Islet precursor cell (in vitro differentiated cells): Measurements from ENCODE around the gene LZIC.
A peak's percentile ranks its signal among the peaks of the same experiment; 100 is the strongest.
"Not testable (repeated sequence)": the region's sequence is repeated elsewhere in the genome, so short reads cannot be mapped to it uniquely, and the experiment has no call there.

Experiments
- DNase-seq: peaks from one replicate; pipeline ENCODE4 v3.0.0-alpha.2; 2018

Gene LZIC

DNA sequence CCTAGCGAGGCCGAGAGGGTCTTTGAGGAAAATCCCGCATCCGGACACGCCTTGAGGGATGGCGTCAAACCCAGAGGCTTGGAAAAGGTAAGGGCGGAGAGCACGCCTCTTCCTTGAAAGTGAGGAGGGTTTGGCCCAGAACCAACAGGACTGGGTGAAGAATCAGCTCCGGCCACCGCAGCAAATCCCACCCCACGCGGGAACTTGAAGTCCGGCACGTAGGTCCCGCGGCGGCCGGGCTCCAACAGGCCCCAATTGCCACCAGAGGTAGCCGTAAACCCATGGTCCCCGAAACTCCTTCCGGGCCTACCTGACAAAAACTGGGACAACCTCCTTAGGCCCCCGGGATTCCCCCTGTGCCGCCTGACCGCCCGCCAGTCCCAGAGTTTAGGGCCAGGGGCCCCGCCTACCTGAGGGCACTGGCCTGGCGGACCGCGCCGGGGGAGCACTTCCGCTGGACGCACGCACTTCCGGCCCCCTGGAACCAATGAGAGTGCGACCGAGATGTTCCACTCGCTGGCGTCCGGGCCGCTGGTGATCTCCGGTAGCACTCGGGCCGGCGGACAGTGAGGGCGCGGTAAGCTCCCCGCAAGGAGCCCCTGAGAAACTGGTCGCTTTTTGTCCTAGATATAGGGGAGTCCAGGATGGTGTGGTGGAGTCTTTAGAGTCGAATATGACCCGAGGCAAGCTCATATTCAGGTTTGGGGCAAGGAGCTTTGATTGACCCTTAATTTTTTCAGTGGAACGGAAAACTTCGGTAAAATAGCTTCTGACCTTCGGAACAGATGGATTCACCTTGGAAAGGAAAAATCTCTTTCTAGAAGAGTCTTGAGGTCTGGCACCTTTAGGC, at the start of gene LZIC, which contains the start of gene NMNAT1:
TSS of gene LZIC (minus strand) at position 453 of the 850 bp plus-strand sequence. CDS start 6,772 bp downstream, outside the sequence.
TSS of gene NMNAT1 (plus strand) at position 537 of the 850 bp plus-strand sequence. CDS start 28,599 bp downstream, outside the sequence.
- peak; percentile 96 for DNase-seq

DNA sequence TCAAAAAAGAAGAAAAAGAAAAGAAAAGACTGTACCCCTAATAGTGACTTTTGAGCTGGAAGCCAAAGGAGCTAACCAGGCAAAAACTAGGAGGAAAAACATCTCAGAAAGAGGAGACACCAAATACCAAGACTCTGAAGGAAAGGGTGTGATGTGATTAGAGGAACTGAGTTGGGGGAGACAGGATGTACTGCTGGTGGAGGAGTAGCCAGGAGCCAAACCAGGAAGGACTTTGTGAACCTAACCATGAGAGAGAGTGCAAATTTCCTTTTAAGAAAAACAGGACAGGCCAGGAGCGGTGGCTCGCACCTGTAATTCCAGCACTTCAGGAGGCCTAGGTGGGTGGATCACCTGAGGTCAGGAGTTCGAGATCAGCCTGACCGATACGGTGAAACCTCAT, 49.7 kb upstream of the LZIC start:
- DNase-seq = no peak

- no peak for DNase-seq
Observed at GRCh38 chr1:9990944-9991343, 47.8 kb upstream of the LZIC start.

DNA sequence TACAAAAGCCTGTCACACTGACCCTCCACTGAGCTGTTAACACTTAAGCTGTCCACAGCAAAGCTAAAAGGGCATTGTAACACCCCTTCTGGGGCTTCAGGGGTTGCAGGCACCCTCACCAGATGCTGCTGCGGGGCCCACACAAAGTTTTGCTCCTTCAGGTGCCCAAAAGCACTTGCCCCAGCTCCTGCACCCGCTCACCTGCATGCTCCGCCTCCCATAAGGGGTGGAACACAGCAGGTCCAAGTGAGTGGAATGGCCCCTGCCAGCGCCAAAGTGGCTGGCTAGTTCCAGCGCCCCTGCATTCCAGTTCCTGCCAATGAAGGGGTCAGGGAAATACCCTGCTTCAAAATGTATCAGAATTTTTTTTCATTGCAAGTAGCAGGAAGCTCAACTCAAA, 46.6 kb upstream of the LZIC start:
- no peak for DNase-seq

DNA sequence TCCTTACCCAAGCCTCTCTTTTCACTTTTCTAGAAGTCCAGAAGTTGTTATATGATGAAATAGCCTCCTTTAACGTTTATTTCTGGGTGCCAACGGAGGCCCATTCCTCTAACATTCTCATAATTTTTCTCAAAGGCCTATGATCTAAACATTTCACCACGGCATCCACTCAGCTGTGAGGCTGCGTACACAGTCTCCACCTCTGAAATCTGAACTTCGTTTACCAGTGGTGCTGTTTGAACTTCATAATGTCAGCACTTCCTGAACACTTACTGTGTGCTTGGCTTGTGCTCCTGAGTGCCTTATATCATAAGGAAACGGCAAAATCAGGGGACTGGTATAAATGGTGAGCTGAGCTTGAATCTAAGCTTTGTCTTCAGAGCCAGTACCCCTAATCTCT, 41.8 kb upstream of the LZIC start:
- DNase-seq = no peak

- no peak for DNase-seq
Observed at GRCh38 chr1:9984253-9984652, 41.1 kb upstream of the LZIC start.

DNA sequence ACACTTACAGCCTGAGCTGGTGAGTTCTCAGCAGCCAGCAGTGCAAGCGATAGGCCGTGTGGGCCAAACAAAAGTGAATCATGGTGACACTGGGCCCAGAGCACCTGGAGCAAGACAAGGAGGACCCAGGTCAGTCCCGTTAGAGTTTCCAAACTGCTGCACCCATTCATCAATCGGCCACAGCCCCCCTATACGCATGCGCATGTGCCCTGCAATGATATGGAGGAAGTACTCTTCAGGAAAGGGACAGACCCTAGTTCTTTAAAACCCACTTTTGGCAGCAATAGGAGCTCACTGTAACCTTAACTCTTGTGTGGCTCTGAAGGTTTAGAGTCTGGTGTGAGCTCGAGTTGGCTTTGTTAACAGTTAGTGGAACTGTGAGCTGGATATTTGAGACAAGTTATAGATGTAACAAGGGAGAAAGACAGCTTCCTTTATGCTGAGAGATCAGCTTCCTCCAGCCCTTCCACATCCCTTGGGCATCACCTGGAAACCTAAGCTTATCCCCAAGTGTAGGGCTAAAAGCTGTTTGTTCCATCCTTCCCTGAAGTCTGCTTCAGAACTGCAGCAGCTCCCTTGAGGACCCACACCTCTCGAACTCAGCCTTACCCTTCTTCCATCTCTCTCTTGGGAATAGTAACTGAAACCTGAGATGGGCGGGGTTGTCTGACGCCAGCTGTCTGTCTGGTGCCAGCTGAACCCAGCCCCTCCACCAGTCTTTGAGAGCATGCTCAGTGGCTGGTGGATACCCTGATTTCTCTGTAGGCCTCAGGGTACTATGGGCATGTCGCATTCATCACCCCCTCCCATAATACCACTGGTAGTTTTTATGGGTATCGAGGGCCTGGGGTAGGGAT, 17.7 kb upstream of the LZIC start:
- DNase-seq = no peak

- DNase-seq = no peak
Observed at GRCh38 chr1:9960011-9960410, 16.8 kb upstream of the LZIC start.

- DNase-seq = no peak
Observed at GRCh38 chr1:9957726-9958125, 14.5 kb upstream of the LZIC start.

DNA sequence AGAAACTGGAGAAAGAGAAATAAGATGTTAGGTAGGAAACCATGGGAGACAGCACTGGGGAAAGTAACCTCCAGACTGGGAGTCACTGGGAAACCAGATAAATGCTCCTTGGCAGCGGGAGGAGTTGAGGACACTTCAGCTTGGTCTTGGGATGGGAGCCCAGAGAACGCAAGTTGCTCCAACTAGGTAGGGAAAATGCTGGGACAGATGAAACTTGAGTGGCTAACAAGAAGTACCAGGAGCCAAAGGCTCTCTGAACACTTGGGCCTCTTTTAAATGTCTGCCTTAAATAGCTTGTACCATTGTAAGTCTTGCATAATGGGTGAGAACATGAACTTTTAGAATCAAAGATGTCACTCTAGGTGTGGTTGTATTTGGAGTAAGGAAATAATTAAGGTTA, 3.1 kb upstream of the LZIC start:
- no peak for DNase-seq

DNA sequence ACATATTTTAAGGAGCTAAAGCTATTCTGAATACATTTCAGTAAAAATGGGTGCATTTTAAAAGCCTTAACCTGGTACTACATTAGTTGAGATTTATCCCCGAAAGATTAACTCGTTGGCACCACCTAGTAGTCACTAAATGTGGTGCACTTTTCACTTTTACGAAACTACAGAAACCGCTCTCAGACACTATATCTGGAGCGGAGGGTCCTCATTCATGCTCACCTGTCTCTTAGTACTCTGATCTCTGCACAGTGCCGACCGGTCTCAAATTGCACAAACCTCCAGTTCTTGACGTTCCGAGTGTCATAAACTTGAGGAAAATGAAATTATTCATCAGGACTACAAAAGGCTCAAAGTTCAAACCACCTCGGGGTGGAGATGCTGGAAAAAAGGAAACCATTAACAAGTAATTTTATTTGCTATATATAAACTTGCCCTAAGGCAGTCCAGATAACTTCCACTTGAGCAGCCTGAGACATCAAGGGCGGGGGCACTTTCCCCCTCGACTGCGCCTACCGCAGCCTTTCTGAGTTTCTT, 722 bp downstream of the LZIC start:
- peak; percentile 54 for DNase-seq

- DNase-seq = peak; percentile 77
Observed at GRCh38 chr1:9929431-9930385, 13.5 kb downstream of the LZIC start.

DNA sequence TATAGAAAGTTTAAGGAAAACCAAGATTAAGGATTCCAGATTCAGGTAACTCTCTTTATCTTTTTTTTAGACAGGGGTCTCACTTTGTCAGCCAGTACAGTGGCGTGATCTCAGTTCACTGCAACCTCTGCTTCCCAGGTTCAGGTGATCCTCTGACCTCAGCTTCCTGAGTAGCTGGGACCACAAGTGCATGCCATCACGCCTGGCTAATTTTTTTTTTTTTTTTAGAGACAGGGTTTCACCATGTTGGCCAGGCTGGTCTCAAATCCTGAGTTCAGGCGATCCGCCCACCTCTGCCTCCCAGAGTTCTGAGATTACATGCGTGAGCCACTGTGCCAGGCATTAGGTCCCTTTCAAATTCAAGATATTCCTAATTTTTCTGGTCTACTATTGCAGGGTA, 15.9 kb downstream of the LZIC start:
- peak; percentile 54 for DNase-seq

- no peak for DNase-seq
Observed at GRCh38 chr1:9922342-9922741, 20.8 kb downstream of the LZIC start.

- no peak for DNase-seq
Observed at GRCh38 chr1:9920606-9921005, 22.6 kb downstream of the LZIC start.

- no peak for DNase-seq
Observed at GRCh38 chr1:9917901-9918300, 25.3 kb downstream of the LZIC start.

DNA sequence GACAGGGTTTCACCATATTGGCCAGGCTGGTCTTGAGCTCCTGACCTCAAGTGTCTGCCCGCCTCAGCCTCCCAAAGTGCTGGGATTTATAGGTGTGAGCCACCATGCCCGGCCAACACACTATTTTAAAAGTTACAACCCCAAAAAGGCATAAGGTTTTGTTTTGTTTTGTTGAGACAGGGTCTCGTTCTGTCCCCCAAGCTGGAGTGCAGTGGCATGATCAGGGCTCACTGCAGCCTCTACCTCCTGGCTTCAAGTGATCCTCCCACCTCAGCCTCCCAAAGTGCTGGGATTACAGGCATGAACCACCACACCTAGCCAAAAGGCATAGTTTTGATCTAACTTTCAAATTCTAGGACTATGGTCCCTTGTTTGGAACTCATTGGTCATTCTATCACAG, 25.7 kb downstream of the LZIC start:
- not testable (repeated sequence) for DNase-seq

DNA sequence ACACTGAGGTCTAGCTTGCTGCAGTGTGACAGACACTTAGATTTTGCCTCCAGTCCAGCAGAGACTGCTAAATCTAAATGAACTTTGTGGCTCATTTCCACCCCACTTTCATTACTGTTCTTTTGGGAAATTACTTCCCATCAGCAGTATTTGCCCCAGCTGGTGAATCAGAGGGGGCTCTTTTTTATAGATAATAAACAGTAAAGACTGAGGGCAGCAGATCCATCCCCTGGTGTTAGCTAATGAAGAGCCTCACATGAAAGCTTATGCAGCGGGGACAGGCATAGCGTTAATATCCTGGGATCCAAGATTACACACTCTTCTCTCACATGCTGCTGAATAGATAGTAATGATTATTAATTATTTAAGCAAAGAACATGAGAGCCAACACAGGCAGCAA, 26.7 kb downstream of the LZIC start:
- DNase-seq = no peak

GRCh38 chr1:9914610-9914937, 28.6 kb downstream of the LZIC start:
- DNase-seq = no peak

- DNase-seq = no peak
Observed at GRCh38 chr1:9912264-9912936, 30.8 kb downstream of the LZIC start.

DNA sequence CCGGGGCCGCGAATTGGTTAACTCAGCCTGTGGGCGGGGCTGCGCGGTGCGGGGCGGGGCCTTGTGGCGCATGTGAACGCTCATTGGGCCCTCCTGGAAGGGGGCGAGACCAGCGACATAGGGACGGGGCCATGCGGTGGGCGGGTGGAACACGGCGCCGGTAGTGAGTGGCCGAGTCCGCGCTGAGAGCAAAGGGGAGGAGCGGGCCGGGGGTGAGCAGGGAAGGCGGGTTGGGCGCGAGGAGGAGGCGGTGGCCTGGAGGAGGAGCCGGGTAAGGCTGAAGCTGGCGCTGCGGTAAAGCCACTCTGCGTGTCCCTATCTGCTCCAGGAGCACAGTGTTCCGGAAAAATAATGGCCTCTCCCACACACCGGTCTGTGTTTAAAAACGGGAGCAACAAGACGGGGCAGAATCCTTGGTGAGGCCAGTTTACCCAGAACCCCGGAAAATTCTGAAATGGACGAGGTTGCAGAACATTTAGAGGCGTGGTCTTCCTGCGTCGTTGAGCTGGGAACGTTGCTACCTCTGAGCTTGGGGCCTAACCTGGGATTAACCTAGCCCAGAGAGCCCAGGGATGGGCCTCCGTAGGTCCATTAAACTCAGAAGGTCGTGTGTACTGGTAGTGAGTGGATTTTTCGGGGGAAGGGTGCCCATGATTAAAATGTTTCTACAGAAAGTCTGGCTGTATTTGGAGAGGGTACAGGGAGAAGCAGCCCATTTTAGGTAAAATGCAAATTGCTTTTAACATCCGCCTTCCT, 32.6 kb downstream of the LZIC start:
- DNase-seq = peak; percentile 100
